IMR-90 (cell line): ENCODE data around the gene FAM216B. TPM values are rescaled to one million over a fixed set of nuclear protein-coding genes. Genes with fewer than 3 reads are reported as not detected.
A peak's percentile ranks its signal among the peaks of the same experiment; 100 is the strongest.

Experiments
- ATAC-seq: fragments of 200-7000 bp; cut with Tn5 transposase; 2 replicates; pipeline ENCODE4 v1.9.1; 2020; ENCODE audit warnings: low read depth, mild to moderate bottlenecking, moderate library complexity
- BruUV-seq: library from RNA; stranded (reverse); fragments of 400-500 nt; replicated peaks from 2 replicates; lab custom pipeline; 2021; lab: Mats Ljungman, UMichigan
- CTCF ChIA-PET: fragments of 300-600 bp; formaldehyde crosslinking; extraction: SDS; loops from one replicate; lab custom pipeline; 2021; ENCODE audit warnings: antibody characterized with exemption; lab: Yijun Ruan, JAX
- POLR2A ChIA-PET: fragments of 300-600 bp; sonication (Branson Sonifier 250); formaldehyde crosslinking; loops from one replicate; lab custom pipeline; 2022; ENCODE audit warnings: antibody characterized with exemption; ENCODE audit not compliant: unreplicated experiment; lab: Charles Lee
- DNase-seq: peaks from one replicate; pipeline ENCODE4 v3.0.0; 2013
- H2AFZ ChIP-seq: replicated peaks from 2 replicates; pipeline ENCODE3; 2013; ENCODE audit warnings: low read length, mild to moderate bottlenecking; ENCODE audit not compliant: poor library complexity
- H2AK5ac ChIP-seq: 2 replicates; pipeline ENCODE4 v1.6.1; 2013; ENCODE audit warnings: low read depth, low read length, inconsistent platforms
- H2AK9ac ChIP-seq: replicated peaks from 2 replicates; pipeline ENCODE3; 2013; ENCODE audit warnings: mild to moderate bottlenecking, low read depth, low read length, moderate library complexity; ENCODE audit not compliant: poor library complexity
- H2BK120ac ChIP-seq: 2 replicates; pipeline ENCODE4 v1.6.1; 2013; ENCODE audit warnings: low read depth, low read length, inconsistent platforms
- H2BK15ac ChIP-seq: 3 replicates; pipeline ENCODE4 v1.6.1; 2013; ENCODE audit warnings: low read depth, low read length, inconsistent platforms
- H2BK20ac ChIP-seq: 2 replicates; pipeline ENCODE4 v1.6.1; 2013; ENCODE audit warnings: low read depth, mild to moderate bottlenecking, inconsistent platforms, low read length, moderate library complexity
- H2BK5ac ChIP-seq: 2 replicates; pipeline ENCODE4 v1.6.1; 2013; ENCODE audit warnings: mild to moderate bottlenecking, low read depth, low read length, inconsistent platforms; ENCODE audit not compliant: poor library complexity, severe bottlenecking
- H3K14ac ChIP-seq: replicated peaks from 2 replicates; pipeline ENCODE4 v1.6.1; 2013; ENCODE audit warnings: low read depth, low read length, inconsistent platforms
- H3K18ac ChIP-seq: 2 replicates; pipeline ENCODE4 v1.6.1; 2013; ENCODE audit warnings: low read depth, low read length, control low read depth
- H3K23ac ChIP-seq: 2 replicates; pipeline ENCODE4 v1.6.1; 2013; ENCODE audit warnings: low read depth, low read length, inconsistent platforms
- H3K27ac ChIP-seq: 2 replicates; pipeline ENCODE4 v1.5.1; 2013; ENCODE audit warnings: mild to moderate bottlenecking, control low read depth, low read length; ENCODE audit not compliant: insufficient read depth
- H3K27me3 ChIP-seq: 2 replicates; pipeline ENCODE4 v1.6.1; 2013; ENCODE audit warnings: low read length; ENCODE audit not compliant: control insufficient read depth, insufficient read depth
- H3K36me3 ChIP-seq: 2 replicates; pipeline ENCODE4 v1.6.1; 2013; ENCODE audit warnings: low read length, mixed read lengths; ENCODE audit not compliant: control insufficient read depth, insufficient read depth
- H3K4ac ChIP-seq: 2 replicates; pipeline ENCODE4 v1.6.1; 2013; ENCODE audit warnings: low read depth, low read length, inconsistent platforms
- H3K4me1 ChIP-seq: 2 replicates; pipeline ENCODE4 v1.6.1; 2013; ENCODE audit warnings: low read length, mixed read lengths; ENCODE audit not compliant: control insufficient read depth, insufficient read depth
- H3K4me2 ChIP-seq: 2 replicates; pipeline ENCODE4 v1.6.1; 2013; ENCODE audit warnings: low read depth, mild to moderate bottlenecking, control low read depth, low read length, moderate library complexity
- H3K4me3 ChIP-seq: 2 replicates; pipeline ENCODE4 v1.5.1; 2013; ENCODE audit warnings: low read depth, mild to moderate bottlenecking, control low read depth, low read length, moderate library complexity; ENCODE audit not compliant: insufficient read depth
- H3K56ac ChIP-seq: 2 replicates; pipeline ENCODE4 v1.6.1; 2013; ENCODE audit warnings: low read length, inconsistent platforms; ENCODE audit not compliant: insufficient read depth; ENCODE audit errors: extremely low read depth
- H3K79me1 ChIP-seq, 2 experiments: 2 replicates each; pipeline ENCODE4 v1.6.1; 2013; ENCODE audit warnings: low read length in 2 of 2, inconsistent platforms in 1 of 2, low read depth in 1 of 2
- H3K9ac ChIP-seq: 2 replicates; pipeline ENCODE4 v1.6.1; 2013; ENCODE audit warnings: low read depth, low read length, control low read depth
- H3K9me1 ChIP-seq: 2 replicates; pipeline ENCODE4 v1.6.1; 2013; ENCODE audit warnings: low read length, inconsistent platforms; ENCODE audit not compliant: insufficient read depth
- H3K9me3 ChIP-seq: 2 replicates; pipeline ENCODE4 v1.6.1; 2013; ENCODE audit warnings: low read length; ENCODE audit not compliant: control insufficient read depth, insufficient read depth
- H4K20me1 ChIP-seq: 2 replicates; pipeline ENCODE4 v1.6.1; 2013; ENCODE audit warnings: low read length, inconsistent platforms; ENCODE audit not compliant: insufficient read depth
- H4K5ac ChIP-seq: 2 replicates; pipeline ENCODE4 v1.6.1; 2013; ENCODE audit warnings: mild to moderate bottlenecking, low read depth, low read length, control low read depth
- H4K8ac ChIP-seq, 2 experiments: 2 replicates each; pipeline ENCODE4 v1.6.1; 2013; ENCODE audit warnings: low read depth in 2 of 2, low read length in 2 of 2, control low read depth in 1 of 2, inconsistent platforms in 1 of 2
- H4K91ac ChIP-seq: 2 replicates; pipeline ENCODE4 v1.6.1; 2013; ENCODE audit warnings: low read depth, low read length, inconsistent platforms; ENCODE audit not compliant: insufficient read depth
- RCOR1 ChIP-seq: IDR thresholded peaks from 2 replicates; pipeline ENCODE4 v1.6.1; 2012; ENCODE audit warnings: mild to moderate bottlenecking, low read length, improper control_type of control experiment; ENCODE audit not compliant: insufficient replicate concordance
- WGBS, 2 experiments: methylation state at CpG; one replicate each; pipeline versions ENCODE4 v1.1.5 to v1.1.7; 2013; ENCODE audit warnings: missing lambda C conversion rate in 2 of 2; ENCODE audit not compliant: insufficient read length in 1 of 2; ENCODE audit errors: extremely low coverage in 2 of 2; 5-methylcytosine and 5-hydroxymethylcytosine counted together
- dilution Hi-C: fragments of 300-500 bp; cut with HindIII; formaldehyde crosslinking; loops from one replicate; pipeline ENCODE4 v1.14.3; 2018; ENCODE audit warnings: low sequenced_read_pairs; ENCODE audit not compliant: unreplicated experiment
- in situ Hi-C: fragments of 300-500 bp; cut with MboI; formaldehyde crosslinking; loops from 3 replicates; pipeline ENCODE4 v1.14.3; 2019; ENCODE audit warnings: low sequenced_read_pairs, inconsistent platforms, mixed read lengths
- intact Hi-C: fragments of 100-400 bp; cut with micrococcal nuclease; formaldehyde crosslinking; loops from 2 replicates; pipeline ENCODE4 v1.10.0; 2022
- polyA plus RNA-seq, 3 experiments: library from polyadenylated mRNA; depleted of rRNA; stranded (reverse); fragments of >200 nt; gene quantifications; 2 replicates each; pipeline ENCODE4 v1.2.3, GENCODE V29; 2012; ENCODE audit warnings: low replicate concordance in 1 of 3
- total RNA-seq: library from RNA; depleted of rRNA; stranded (reverse); fragments of >200 nt; gene quantifications from 2 replicates; pipeline ENCODE4 v1.2.3, GENCODE V29; 2012

Gene FAM216B
- total and polyA plus RNA-seq, 2 of the 4 experiments (the other 2 are of a cell fraction): not detected

DNA sequence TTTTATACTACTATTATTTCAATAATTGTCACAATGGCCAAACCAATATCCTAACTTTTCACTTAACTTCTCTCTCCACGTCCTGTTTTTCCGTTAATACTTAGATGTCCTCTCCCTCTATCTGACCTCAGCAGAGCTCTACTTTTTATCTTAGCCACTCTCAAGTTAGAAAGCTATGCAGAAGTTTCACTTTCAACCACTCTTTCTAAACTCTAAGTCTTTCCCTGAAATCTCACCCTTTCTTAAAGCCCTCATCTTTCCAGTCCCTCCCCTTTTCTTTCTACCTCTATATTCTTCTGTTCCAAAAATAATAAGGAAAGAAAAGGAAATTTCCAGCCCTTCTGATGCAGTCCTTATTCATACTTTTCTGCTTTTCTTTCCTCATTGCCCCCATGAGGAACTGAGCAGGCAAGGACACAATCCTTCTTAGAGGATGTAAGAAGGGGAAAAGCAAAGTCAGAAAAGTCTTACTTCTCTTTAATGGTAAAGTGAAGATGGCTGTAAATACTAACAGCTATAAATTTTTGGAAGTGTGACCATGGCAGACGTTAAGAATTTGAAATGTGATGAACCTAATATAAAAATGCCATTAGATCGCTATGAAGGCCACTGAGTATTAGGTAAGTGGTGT is 23.0 kb downstream of the FAM216B start (continued):
- TF ChIP-seq RCOR1: no peak

GRCh38 chr13:42807241-42807640 is 25.9 kb downstream of the FAM216B start:
- Histone ChIP-seq H2AFZ (no peak overlapping the region), H3K36me3 (no peaks in the 10 kb centered on the region), H3K4me1 (peaks cover 3% of the 10 kb centered on the region), H3K79me1 (no peaks in the 10 kb centered on the region), H3K9me3 (no peaks in the 10 kb centered on the region), H3K4ac (0 out of 2 replicates have a peak overlapping the region, but pooled peaks have one; percentile 1), H4K20me1 (no peaks in the 10 kb centered on the region), H4K91ac (no peak overlapping the region; the same call in 1 of the 2 replicates), H3K9me1 (peaks cover 9% of the 10 kb centered on the region), H2BK5ac (no peak overlapping the region), H2BK20ac (peak overlapping the region; percentile 3; the same call in 1 of the 2 replicates), H4K8ac (peak overlapping the region; percentile 29 to 39; a peak in 1 of 4 replicates), H2BK15ac (0 out of 3 replicates have a peak overlapping the region, but pooled peaks have one; percentile 49), H2AK9ac (no peak overlapping the region), H3K27ac (no peak overlapping the region), H2AK5ac (peak overlapping the region; percentile 6; the same call in 1 of the 2 replicates), H3K14ac (no peak overlapping the region), H3K23ac (no peak overlapping the region), H3K4me2 (no peak overlapping the region), H4K5ac (no peak overlapping the region), H3K18ac (peak overlapping the region; percentile 20; the same call in 1 of the 2 replicates), H3K56ac (no peak overlapping the region), H3K27me3 (no peaks in the 10 kb centered on the region), H2BK120ac (peak overlapping the region; percentile 2), H3K9ac (no peak overlapping the region), H3K4me3 (no peak overlapping the region)
- dilution Hi-C loops: no loop called here
- in situ Hi-C loops: no loop called here
- ATAC-seq: no peak
- CTCF ChIA-PET: no interaction called here
- DNase-seq: peak; percentile 20
- WGBS, 2 experiments: no CpG with 5 or more reads among the region's 2 CpGs
- intact Hi-C loops: no loop called here
- BruUV-seq: no TSS peak
- no peak for TF ChIP-seq RCOR1
- POLR2A ChIA-PET: no interaction called here
